KG1 (cell line): ENCODE results near the gene DDX11.
"Not testable (repeated sequence)": the region's sequence is repeated elsewhere in the genome, so short reads cannot be mapped to it uniquely, and the experiment has no call there.

Experiments
- DNase-seq: peaks from one replicate; lab custom pipeline; 2025; lab: John Stamatoyannopoulos, UW

The DDX11 gene

GRCh38 chr12:31067656-31068055 is 6.0 kb upstream of the DDX11 start:
- DNase-seq, result not testable (repeated sequence)

- not testable (repeated sequence) for DNase-seq
Measured at GRCh38 chr12:31070971-31071740, 2.5 kb upstream of the DDX11 start.

DNA sequence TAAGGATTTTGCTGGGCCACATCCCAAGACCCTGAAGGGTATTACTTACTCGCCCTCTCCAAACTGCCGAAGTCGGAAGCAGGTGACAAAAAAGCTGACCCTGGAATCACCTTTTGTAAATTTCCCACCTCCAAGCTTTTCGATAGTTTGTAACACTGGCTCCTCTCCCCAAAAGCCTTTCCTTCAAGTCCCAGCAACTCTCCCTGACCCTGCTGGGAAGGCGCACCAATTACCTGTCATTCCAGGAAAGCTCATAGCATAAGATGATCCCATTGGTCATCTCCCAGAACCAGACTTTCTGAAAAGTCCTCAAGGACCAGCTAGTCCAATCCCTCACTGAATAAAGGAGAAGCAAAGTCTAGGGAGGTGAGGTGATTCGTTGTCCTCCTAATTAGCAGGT is 698 bp upstream of the DDX11 start:
- not testable (repeated sequence) for DNase-seq

- DNase-seq, result not testable (repeated sequence)
Measured at GRCh38 chr12:31074333-31074874, 744 bp downstream of the DDX11 start.

DNA sequence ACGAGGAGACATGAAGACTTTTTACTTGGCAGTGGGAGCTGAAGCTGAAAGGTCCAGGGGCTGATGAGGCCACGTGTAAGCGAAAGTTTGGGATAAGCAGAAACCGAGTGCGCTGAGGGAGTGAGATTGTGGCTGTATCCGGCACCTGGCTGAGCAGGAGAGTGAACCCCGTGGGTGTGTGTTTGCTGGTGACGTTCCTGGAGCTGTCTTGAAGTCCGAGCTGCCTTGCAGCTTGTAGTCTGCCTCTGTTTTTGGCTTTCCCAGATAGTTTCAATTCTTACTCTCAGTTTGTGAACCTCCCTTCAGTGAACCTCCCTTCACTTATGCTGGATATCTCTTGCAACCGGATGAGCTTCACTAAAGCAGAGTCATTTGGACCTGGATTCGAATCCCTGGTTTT is 2.5 kb downstream of the DDX11 start:
- DNase-seq, result not testable (repeated sequence)

DNA sequence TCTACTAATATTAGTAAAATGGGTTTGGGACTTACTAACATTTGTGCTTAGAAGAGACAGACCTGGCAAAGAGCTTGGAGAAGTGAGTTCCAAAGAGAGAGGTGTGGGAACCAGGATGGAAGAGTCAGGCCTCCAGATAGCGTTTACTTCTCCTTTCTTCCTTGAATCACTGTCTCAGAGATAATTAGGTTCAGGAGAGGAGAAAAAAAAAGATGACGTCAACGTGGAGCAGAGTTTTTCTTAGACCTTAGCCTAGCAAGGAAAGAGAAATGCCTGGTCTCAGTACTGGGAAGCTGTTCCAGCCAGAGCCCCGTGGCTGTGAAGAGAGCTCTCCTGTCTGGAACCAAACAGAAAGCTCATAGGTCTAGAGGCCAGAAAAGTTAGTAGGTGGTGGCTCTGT is 3.4 kb downstream of the DDX11 start:
- DNase-seq, result not testable (repeated sequence)

GRCh38 chr12:31077998-31078397 is 4.3 kb downstream of the DDX11 start:
- DNase-seq, result not testable (repeated sequence)

DNA sequence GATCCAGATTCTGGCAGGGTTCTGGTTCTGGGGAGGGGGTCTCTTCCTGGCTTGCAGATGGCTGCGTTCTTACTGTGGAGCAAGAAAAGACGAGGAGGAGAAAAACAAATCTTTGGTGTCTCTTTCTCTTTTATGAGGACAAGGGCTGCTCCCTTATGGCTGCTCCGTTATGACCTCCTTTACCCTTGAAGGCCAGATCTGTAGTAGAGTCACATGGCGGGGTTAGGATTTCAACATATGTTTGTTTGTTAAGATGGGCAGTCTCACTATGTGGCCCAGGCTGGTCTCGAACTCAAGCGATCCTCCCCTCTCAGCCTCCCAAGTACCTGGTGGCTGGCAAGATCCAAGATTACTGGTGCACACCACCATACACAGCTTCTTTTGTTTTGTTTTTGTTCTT is 5.8 kb downstream of the DDX11 start:
- not testable (repeated sequence) for DNase-seq

DNA sequence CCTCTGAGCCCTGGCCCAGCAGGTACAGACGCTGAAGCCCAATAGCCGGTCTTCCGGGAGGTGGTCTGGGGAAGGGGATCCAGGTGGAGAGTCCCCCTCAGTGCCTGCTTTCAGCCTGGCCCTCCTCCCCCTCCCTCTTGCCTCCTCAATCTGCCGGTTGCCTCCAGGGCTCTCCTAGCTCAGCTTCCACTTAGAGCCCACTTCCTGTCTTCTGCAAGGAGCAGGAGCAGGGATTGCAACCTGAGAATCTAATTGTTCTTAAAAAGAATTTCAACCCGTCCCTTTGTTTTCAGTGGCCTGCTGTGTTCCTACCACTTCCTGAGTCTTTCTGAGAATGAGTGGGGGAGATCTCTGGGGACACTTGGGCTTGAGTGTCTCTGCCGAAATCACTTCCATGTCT is 6.6 kb downstream of the DDX11 start:
- DNase-seq, result not testable (repeated sequence)

DNA sequence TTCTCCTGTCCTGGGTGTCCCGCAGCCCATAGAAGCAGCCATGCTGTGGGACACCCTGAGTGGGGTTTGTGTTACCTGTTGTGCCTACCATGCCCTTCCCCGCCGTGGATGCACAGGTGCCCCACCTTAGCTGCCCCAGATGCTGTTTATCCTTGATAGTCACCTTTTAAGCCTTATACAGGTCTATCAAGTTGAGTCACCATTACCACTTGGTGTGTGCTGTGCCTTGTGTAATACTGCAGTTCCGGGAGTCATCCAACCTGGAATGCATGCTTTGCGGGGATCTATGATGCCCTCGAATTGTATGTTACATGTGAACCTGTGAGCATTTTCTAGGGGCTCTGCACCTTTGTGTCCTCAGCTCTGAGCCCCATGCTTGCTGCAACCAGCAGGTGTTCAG is 7.6 kb downstream of the DDX11 start:
- not testable (repeated sequence) for DNase-seq

GRCh38 chr12:31084241-31084640 is 10.6 kb downstream of the DDX11 start:
- not testable (repeated sequence) for DNase-seq

GRCh38 chr12:31086032-31086431 is 12.4 kb downstream of the DDX11 start:
- not testable (repeated sequence) for DNase-seq

DNA sequence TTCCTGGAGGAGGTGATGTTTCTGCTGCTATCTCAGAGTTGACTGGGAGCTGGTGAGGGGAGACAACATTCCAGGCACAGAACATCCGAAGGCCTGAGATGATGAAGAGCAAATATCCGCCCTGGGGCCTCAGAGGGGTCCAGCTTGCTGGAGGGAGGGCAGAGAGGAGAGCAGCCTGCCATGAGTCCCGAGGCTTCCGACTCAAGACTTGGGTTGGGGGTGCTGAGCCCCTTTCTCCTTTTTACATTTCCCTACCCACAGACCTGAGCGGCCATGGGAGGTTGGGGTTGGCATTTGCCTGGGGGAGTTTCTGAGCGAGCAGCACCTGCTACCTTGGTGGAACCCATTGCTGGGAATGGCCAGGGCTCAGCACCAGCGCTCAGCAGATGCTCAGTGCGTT is 13.8 kb downstream of the DDX11 start:
- DNase-seq, result not testable (repeated sequence)

DNA sequence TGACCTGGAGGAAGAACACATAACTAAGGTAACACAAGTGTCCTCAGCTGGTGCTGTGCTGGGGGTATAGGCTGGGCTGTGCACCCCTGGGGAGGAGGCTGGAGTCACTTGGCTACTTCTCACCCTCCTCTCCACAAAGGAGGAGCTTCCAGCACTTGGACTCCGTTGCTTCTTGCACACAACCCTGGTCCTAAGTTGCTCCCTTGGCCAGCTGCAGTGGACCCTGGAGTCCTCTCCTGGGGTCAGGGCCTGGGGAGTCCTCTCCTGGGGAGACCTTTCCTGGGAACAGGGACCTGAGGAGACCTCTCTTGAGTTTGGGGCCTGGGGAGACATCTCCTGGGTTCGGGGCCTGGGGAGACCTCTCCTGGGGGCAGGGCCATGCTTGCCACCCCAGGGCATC is 14.3 kb downstream of the DDX11 start:
- not testable (repeated sequence) for DNase-seq

DNA sequence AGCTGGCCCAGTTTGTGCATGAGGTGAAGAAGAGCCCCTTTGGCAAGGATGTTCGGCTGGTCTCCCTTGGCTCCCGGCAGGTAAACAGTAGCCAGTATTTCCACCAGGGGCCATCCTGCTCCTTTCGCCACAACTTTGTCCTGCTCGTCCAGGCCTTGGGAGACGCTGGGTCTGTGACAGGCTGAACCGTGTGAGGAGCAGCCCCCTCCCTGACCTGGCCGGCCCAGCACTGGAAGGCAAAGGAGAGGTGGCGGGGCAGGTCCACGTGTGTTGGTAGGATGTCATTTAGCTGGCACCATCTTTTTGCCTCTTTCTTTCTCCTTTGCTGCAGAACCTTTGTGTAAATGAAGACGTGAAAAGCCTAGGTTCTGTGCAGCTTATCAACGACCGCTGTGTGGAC is 15.4 kb downstream of the DDX11 start:
- DNase-seq, result no peak

DNA sequence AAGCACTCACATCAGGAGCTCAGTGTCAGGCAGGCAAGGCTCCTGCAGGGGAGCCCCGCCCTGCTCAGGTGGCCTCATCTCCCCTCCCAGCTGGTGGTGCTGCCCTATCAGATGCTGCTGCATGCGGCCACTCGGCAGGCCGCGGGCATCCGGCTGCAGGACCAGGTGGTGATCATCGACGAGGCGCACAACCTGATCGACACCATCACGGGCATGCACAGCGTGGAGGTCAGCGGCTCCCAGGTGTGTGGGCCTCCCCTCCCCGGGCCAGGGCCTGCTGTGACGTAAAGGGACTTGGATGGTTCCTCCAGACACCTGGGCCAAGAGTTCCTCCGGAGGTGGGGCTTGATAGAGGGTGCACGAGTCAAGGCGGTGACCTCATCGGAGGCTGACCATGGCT is 18.0 kb downstream of the DDX11 start:
- not testable (repeated sequence) for DNase-seq

- DNase-seq, result not testable (repeated sequence)
Measured at GRCh38 chr12:31092718-31093117, 19.1 kb downstream of the DDX11 start.

- not testable (repeated sequence) for DNase-seq
Measured at GRCh38 chr12:31095080-31095860, 21.6 kb downstream of the DDX11 start.

- not testable (repeated sequence) for DNase-seq
Measured at GRCh38 chr12:31096251-31097065, 22.8 kb downstream of the DDX11 start.

- DNase-seq, result not testable (repeated sequence)
Measured at GRCh38 chr12:31097819-31098218, 24.2 kb downstream of the DDX11 start.

GRCh38 chr12:31098363-31098762 is 24.7 kb downstream of the DDX11 start:
- DNase-seq, result not testable (repeated sequence)

GRCh38 chr12:31098771-31099170 is 25.1 kb downstream of the DDX11 start:
- not testable (repeated sequence) for DNase-seq
